ENCODE measurements around the gene LRCH1.
A peak's percentile ranks its signal among the peaks of the same experiment; 100 is the strongest.

Gene LRCH1

DNA sequence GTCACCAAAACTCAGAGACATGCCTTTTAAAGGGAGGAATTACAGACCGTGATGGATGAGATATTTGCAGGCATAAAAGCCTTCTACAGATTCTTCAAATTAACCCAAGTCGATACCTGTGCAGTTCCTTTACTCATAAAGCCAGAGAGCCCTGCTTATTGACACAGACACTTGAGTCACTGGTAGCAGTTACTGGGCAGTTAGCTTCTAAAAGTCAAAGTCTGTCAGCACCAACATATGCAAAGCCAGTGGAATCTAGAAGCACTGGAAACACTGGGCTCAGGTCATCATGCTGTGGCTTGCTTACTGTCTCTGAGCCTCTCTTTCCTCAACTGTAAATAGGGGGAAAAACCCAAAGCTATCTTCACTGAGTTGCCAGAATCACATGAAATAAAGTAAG, 25.7 kb upstream of the LRCH1 start:
- peaks cover 25% of the 10 kb centered on the region for H3K4me1 Mint-ChIP-seq
- H3K27ac Mint-ChIP-seq: no peak overlapping the region
- ATAC-seq: no peak
- no peaks in the 10 kb centered on the region for H3K36me3 Mint-ChIP-seq
- no peaks in the 10 kb centered on the region for H3K9me3 Mint-ChIP-seq
- H3K4me3 Mint-ChIP-seq: no peak overlapping the region
- DNase-seq (ENCODE audit: low spot score in 2 of 2): no peak

- ATAC-seq: peak; percentile 66
- Mint-ChIP-seq H3K4me1 (peaks cover 25% of the 10 kb centered on the region), H3K4me3 (no peak overlapping the region), H3K27ac (no peak overlapping the region), H3K9me3 (no peaks in the 10 kb centered on the region), H3K36me3 (no peaks in the 10 kb centered on the region)
- DNase-seq (ENCODE audit: low spot score in 2 of 2): no peak
These were observed 23.6 kb upstream of the LRCH1 start for GRCh38 chr13:46529216-46529919.

DNA sequence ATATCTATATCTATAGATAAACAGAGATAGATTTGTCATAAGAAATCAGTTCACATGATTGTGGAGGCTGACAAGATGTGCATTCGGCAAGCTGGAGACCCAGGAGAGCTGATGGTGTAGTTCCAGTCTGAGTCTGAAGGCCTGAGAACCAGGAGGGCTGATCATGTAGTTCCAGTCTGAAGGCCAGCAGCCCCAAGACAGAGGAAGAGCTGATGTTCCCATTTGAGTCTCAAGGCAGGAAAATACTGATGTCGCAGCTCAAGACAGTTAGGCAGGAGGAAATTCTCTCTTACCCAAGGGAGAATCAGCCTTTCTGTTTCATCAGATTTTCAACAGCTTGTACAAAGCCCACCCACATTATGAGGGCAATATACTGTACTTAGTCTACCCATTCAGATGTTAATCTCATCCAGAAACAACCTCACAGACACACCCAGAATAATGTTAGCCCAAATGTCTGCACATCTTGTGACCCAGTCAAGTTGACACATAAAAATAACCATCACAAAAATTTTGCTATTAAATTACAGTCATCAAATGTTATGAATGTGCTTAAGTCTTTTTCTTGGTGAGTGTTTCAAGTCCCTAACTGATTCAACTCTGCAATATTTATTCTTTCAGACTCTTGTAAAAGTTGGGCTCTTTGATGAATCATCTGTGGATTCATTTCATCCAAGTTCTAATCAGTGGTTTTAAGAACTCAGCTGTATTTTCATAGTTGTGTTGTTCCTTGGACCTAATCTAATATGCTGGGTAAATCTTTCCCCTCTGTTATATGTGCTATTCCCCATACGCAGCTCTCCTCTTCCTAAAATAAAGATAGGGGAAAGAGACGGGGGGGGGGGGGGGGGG, 22.7 kb upstream of the LRCH1 start:
- DNase-seq (ENCODE audit: low spot score in 2 of 2) (no peak), ATAC-seq (peak; percentile 75)
- no peaks in the 10 kb centered on the region for H3K9me3 Mint-ChIP-seq
- no peaks in the 10 kb centered on the region for H3K36me3 Mint-ChIP-seq
- no peak overlapping the region for H3K4me3 Mint-ChIP-seq
- H3K4me1 Mint-ChIP-seq: peaks cover 25% of the 10 kb centered on the region
- no peak overlapping the region for H3K27ac Mint-ChIP-seq

- no peak overlapping the region for H3K4me3 Mint-ChIP-seq
- DNase-seq (ENCODE audit: low spot score in 2 of 2) (no peak), ATAC-seq (peak; percentile 63)
- H3K36me3 Mint-ChIP-seq: peaks cover under 1% of the 10 kb centered on the region
- H3K9me3 Mint-ChIP-seq: no peaks in the 10 kb centered on the region
- H3K4me1 Mint-ChIP-seq: peaks cover 25% of the 10 kb centered on the region
- no peak overlapping the region for H3K27ac Mint-ChIP-seq
These were observed 21.0 kb upstream of the LRCH1 start for GRCh38 chr13:46531953-46532352.

DNA sequence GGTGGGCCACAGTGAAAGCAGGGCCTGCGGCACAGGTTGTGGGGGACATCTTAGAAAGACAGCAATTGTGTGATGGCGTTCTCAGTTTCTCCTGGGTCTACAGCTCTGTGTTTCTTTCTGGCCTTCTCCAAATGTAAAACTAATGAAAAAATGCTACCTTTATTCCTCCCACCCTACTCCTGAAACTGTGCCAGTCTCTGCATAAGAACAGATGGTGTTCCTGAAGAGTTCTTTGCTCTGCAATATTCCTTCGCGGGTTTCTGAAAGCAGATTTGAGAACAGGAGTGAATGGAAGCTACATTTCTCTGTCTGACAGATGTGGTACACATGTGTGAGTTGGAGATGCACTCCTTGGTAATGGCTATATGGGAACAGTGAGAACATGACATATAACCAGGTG, 18.0 kb upstream of the LRCH1 start:
- no peak overlapping the region for H3K4me3 Mint-ChIP-seq
- H3K4me1 Mint-ChIP-seq: peaks cover 18% of the 10 kb centered on the region
- H3K9me3 Mint-ChIP-seq: no peaks in the 10 kb centered on the region
- peaks cover 6% of the 10 kb centered on the region for H3K36me3 Mint-ChIP-seq
- no peak overlapping the region for H3K27ac Mint-ChIP-seq
- no peak for DNase-seq (ENCODE audit: low spot score in 2 of 2)
- no peak for ATAC-seq

DNA sequence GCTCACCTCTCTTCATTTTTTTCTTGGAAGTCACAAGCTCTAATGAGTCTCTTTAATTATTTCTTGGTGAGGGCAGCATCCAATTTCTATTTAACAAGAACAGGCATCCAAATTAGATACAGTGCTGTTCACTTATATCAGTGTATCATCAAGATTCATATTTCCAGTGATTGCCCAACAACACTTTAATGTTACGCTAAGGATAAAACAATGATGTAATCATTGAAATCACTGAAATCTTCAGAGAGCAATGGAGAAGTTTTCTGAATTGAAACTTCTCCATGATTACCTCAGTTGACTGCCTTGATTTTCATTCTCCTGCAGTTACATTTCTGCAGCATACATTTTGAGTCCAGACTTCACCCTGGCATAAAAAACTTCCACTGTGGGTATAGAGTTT, 17.1 kb upstream of the LRCH1 start:
- no peak for ATAC-seq
- H3K4me1 Mint-ChIP-seq: peaks cover 9% of the 10 kb centered on the region
- peaks cover 6% of the 10 kb centered on the region for H3K36me3 Mint-ChIP-seq
- H3K9me3 Mint-ChIP-seq: no peaks in the 10 kb centered on the region
- no peak for DNase-seq (ENCODE audit: low spot score in 2 of 2)
- no peak overlapping the region for H3K27ac Mint-ChIP-seq
- no peak overlapping the region for H3K4me3 Mint-ChIP-seq

- ATAC-seq (no peak), DNase-seq (ENCODE audit: low spot score in 2 of 2) (no peak)
- Mint-ChIP-seq H3K27ac (no peak overlapping the region), H3K4me1 (peaks cover 4% of the 10 kb centered on the region), H3K9me3 (no peaks in the 10 kb centered on the region), H3K4me3 (no peak overlapping the region), H3K36me3 (peaks cover 6% of the 10 kb centered on the region)
These were observed 16.6 kb upstream of the LRCH1 start for GRCh38 chr13:46536341-46536740.

DNA sequence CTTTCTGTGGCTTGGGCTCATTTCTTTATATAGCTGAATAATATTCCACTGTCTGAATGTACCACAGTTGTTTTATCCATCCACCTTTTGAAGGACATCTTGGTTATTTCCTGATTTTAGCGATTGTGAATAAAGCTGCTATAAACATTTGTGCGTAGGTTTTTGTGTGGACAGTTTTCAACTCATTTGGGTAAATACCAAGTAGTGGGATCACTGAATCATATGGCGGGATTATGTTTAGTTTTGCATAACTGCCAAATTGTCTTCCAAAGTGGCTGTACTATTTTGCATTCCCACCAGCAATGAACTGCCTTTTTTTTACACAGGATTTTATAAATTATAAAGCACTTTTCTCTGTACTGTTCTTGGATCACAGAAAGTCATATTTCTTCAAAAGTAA, 13.7 kb upstream of the LRCH1 start:
- ATAC-seq (no peak), DNase-seq (ENCODE audit: low spot score in 2 of 2) (no peak)
- H3K4me1 Mint-ChIP-seq: peaks cover 5% of the 10 kb centered on the region
- H3K27ac Mint-ChIP-seq: no peak overlapping the region
- H3K9me3 Mint-ChIP-seq: no peaks in the 10 kb centered on the region
- H3K36me3 Mint-ChIP-seq: peaks cover 6% of the 10 kb centered on the region
- no peak overlapping the region for H3K4me3 Mint-ChIP-seq

GRCh38 chr13:46541210-46541609, 11.8 kb upstream of the LRCH1 start:
- H3K36me3 Mint-ChIP-seq: peaks cover 6% of the 10 kb centered on the region
- ATAC-seq (no peak), DNase-seq (ENCODE audit: low spot score in 2 of 2) (no peak)
- no peak overlapping the region for H3K4me3 Mint-ChIP-seq
- H3K9me3 Mint-ChIP-seq: no peaks in the 10 kb centered on the region
- H3K4me1 Mint-ChIP-seq: peaks cover 5% of the 10 kb centered on the region
- H3K27ac Mint-ChIP-seq: no peak overlapping the region

- peak; percentile 32 for ATAC-seq
- no peak overlapping the region for H3K4me3 Mint-ChIP-seq
- no peaks in the 10 kb centered on the region for H3K9me3 Mint-ChIP-seq
- DNase-seq (ENCODE audit: low spot score in 2 of 2): no peak
- no peak overlapping the region for H3K27ac Mint-ChIP-seq
- H3K4me1 Mint-ChIP-seq: peaks cover 5% of the 10 kb centered on the region
- H3K36me3 Mint-ChIP-seq: no peaks in the 10 kb centered on the region
These were observed 10.1 kb upstream of the LRCH1 start for GRCh38 chr13:46542833-46543232.

DNA sequence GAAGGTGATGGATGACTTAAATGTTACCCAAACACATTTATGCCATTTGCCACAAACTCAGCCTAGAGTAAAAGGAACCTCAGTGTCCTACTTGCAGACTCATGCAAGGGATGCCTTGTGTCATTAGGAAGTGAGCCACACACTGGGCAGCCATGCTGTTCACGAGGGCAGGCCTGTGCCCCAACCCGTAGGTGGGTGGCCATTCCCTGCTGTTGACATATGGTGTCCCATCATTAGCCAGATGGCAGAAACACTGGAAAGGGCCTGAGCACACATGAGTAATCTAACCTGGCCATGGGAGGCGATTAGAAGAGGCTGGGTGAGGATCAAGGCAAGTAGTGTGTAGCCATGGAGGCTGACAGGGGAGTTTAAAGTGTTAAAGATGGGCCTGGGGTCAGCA, 9.7 kb upstream of the LRCH1 start:
- no peaks in the 10 kb centered on the region for H3K9me3 Mint-ChIP-seq
- ATAC-seq: no peak
- no peaks in the 10 kb centered on the region for H3K36me3 Mint-ChIP-seq
- no peak for DNase-seq (ENCODE audit: low spot score in 2 of 2)
- peaks cover 5% of the 10 kb centered on the region for H3K4me1 Mint-ChIP-seq
- H3K27ac Mint-ChIP-seq: no peak overlapping the region
- H3K4me3 Mint-ChIP-seq: no peak overlapping the region

DNA sequence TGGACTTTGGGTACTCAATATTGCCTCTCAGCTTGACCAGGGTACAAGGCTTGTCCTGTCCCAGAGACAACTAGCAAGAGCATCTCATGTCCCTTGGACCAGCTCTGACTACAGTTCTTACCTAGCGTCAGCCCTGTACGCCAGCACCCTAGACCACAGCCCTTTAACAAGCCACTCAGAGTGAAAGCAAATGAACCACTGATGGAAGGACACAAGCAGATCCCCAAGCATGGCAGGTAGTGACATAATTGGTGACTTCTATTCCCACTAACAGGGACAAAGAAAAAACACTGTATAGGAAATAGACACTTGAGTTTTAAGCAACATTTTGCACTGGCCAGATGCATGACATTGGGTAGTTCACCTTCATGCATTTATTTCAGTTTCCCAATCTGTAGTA, 8.8 kb upstream of the LRCH1 start:
- Mint-ChIP-seq H3K4me3 (no peak overlapping the region), H3K9me3 (no peaks in the 10 kb centered on the region), H3K36me3 (no peaks in the 10 kb centered on the region), H3K27ac (no peak overlapping the region), H3K4me1 (peaks cover 5% of the 10 kb centered on the region)
- ATAC-seq (peak; percentile 88), DNase-seq (ENCODE audit: low spot score in 2 of 2) (no peak)

GRCh38 chr13:46544811-46545210, 8.2 kb upstream of the LRCH1 start:
- DNase-seq (ENCODE audit: low spot score in 2 of 2) (no peak), ATAC-seq (no peak)
- no peaks in the 10 kb centered on the region for H3K36me3 Mint-ChIP-seq
- no peak overlapping the region for H3K27ac Mint-ChIP-seq
- no peak overlapping the region for H3K4me3 Mint-ChIP-seq
- peaks cover 5% of the 10 kb centered on the region for H3K4me1 Mint-ChIP-seq
- H3K9me3 Mint-ChIP-seq: no peaks in the 10 kb centered on the region

DNA sequence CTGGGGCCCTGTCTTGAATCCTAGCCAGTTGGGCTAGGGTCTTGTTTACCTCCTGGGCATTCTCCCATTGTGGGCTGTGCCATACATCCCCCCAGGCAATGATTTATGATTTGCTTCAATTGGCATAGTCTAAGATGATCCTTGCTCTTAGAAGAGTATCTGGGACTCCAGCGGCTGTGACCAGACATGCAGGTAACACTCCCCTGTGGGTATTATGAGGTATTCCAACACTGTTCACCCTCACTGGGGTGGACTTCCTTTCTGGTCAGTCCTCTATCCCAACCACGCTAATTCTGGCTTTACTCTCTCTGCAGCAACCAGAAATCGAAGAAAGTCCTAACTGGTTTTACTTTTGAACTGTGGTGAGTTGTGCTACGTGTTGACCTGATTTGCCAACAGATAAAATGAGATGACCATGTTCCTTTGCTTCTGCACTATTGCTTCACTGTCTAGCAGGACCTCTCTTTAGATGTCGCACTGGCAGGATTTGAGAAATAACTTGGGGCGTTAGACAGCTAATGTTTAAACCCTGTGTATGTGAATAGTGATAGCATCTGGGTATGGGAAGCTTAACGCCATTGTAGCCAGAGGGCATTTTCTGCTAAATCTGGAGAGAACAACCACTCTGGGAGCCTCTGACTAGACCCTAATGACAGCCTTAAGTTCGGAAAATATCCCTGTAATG, 6.7 kb upstream of the LRCH1 start:
- Mint-ChIP-seq H3K27ac (no peak overlapping the region), H3K9me3 (no peaks in the 10 kb centered on the region), H3K4me3 (no peak overlapping the region), H3K4me1 (peaks cover 5% of the 10 kb centered on the region), H3K36me3 (no peaks in the 10 kb centered on the region)
- ATAC-seq: no peak
- DNase-seq (ENCODE audit: low spot score in 2 of 2): no peak

- no peak overlapping the region for H3K4me3 Mint-ChIP-seq
- no peaks in the 10 kb centered on the region for H3K9me3 Mint-ChIP-seq
- H3K4me1 Mint-ChIP-seq: peaks cover 33% of the 10 kb centered on the region
- peaks cover 6% of the 10 kb centered on the region for H3K36me3 Mint-ChIP-seq
- no peak overlapping the region for H3K27ac Mint-ChIP-seq
- ATAC-seq (no peak), DNase-seq (ENCODE audit: low spot score in 2 of 2) (no peak)
These were observed 2.1 kb upstream of the LRCH1 start for GRCh38 chr13:46550822-46551221.
